SU-DHL-6 (cell line): ENCODE results near the gene FH.

ENCODE experiments used
- H2AFZ ChIP-seq: fragments of 200-600 bp; sonication (generic); 2 replicates; pipeline ENCODE4 v1.6.1; 2014; ENCODE audit warnings: low read depth, mild to moderate bottlenecking, moderate library complexity, mixed read lengths, antibody characterized with exemption, low read length; ENCODE audit not compliant: severe bottlenecking
- H3F3A ChIP-seq: fragments of 200-600 bp; shearing (Covaris generic); 2 replicates; pipeline ENCODE4 v1.6.0; 2016; ENCODE audit warnings: antibody characterized with exemption, mild to moderate bottlenecking; ENCODE audit not compliant: insufficient read depth
- H3K27ac ChIP-seq: fragments of 200-600 bp; sonication (generic); 2 replicates; pipeline ENCODE4 v1.5.1; 2016; ENCODE audit warnings: low read depth, mild to moderate bottlenecking, low read length, moderate library complexity, mixed read lengths
- H3K27me3 ChIP-seq: fragments of 200-600 bp; sonication (generic), shearing (Covaris generic); 2 replicates; pipeline ENCODE4 v1.6.0; 2014; ENCODE audit warnings: mild to moderate bottlenecking, low read length
- H3K36me3 ChIP-seq: fragments of 200-600 bp; sonication (generic); 2 replicates; pipeline ENCODE4 v1.6.1; 2014; ENCODE audit warnings: mild to moderate bottlenecking, low read length, mixed read lengths
- H3K4me2 ChIP-seq: fragments of 300-600, 200-600 bp; shearing (Covaris generic), sonication (generic); 2 replicates; pipeline ENCODE4 v1.6.0; 2014; ENCODE audit warnings: low read length, low read depth, mild to moderate bottlenecking; ENCODE audit not compliant: poor library complexity, severe bottlenecking
- H3K4me3 ChIP-seq: fragments of 200-600 bp; sonication (generic); 2 replicates; pipeline ENCODE4 v1.5.1; 2014; ENCODE audit warnings: antibody characterized with exemption, low read length, mild to moderate bottlenecking, mixed read lengths; ENCODE audit not compliant: insufficient read depth, poor library complexity, severe bottlenecking
- H3K79me2 ChIP-seq: fragments of 200-600 bp; sonication (generic); 2 replicates; pipeline ENCODE4 v1.6.1; 2014; ENCODE audit warnings: mild to moderate bottlenecking, low read length, moderate library complexity; ENCODE audit not compliant: insufficient read depth
- H3K9ac ChIP-seq: fragments of 200-600 bp; sonication (generic); 2 replicates; pipeline ENCODE4 v1.7.0; 2014; ENCODE audit warnings: mild to moderate bottlenecking, low read length
- H3K9me2 ChIP-seq: fragments of 200-600 bp; sonication (generic); replicated peaks from 2 replicates; pipeline ENCODE4 v1.6.1; 2014; ENCODE audit warnings: low read length; ENCODE audit not compliant: insufficient read depth
- H3K9me3 ChIP-seq: fragments of 200-600 bp; sonication (generic); 2 replicates; pipeline ENCODE4 v1.6.1; 2014; ENCODE audit warnings: low read length, mixed read lengths; ENCODE audit not compliant: insufficient read depth
- H4K20me1 ChIP-seq: fragments of 200-600 bp; sonication (generic); 2 replicates; pipeline ENCODE4 v1.6.1; 2014; ENCODE audit warnings: low read depth, mild to moderate bottlenecking, antibody characterized with exemption, low read length, moderate library complexity, mixed read lengths
- CTCF ChIP-seq: fragments of 200-600 bp; sonication (generic); IDR thresholded peaks from one replicate; pipeline ENCODE4 v1.5.1; 2017; ENCODE audit warnings: antibody characterized with exemption, mild to moderate bottlenecking, low read length, moderate library complexity; ENCODE audit not compliant: insufficient read depth, poor library complexity, severe bottlenecking
- EZH2phosphoT487 ChIP-seq: fragments of 200-600 bp; sonication (generic), shearing (Covaris generic); conservative IDR thresholded peaks from 2 replicates; pipeline ENCODE4 v1.6.1; 2018; ENCODE audit warnings: mild to moderate bottlenecking, antibody characterized with exemption, low read length, moderate library complexity, mixed read lengths

The FH gene

DNA sequence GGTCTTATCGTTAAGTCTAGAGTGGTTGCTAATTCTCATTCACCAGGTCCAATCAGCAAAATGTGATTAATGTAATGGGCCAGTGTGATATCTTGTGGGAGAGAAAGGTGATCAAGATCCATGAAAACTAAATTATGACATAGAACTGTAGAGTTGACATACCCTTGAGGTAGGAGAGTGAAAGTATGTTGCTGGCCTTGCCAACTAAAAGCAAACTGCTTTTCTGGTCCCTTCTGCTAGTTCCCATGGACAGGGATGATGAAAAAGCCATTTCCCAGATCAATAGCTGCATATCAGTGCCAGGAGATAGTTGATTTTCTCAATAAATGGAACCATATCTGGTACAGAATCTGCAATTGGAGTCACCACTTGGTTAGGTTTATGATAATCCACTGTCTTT lies 65.8 kb downstream of the FH start:
- no peak overlapping the region for H2AFZ ChIP-seq
- no peak overlapping the region for H3K9ac ChIP-seq
- H3K36me3 ChIP-seq, result no peaks in the 10 kb centered on the region
- TF ChIP-seq CTCF (no peak), EZH2phosphoT487 (no peak)
- no peaks in the 10 kb centered on the region for H3K79me2 ChIP-seq
- no peak overlapping the region for H3K4me2 ChIP-seq
- no peaks in the 10 kb centered on the region for H3K9me3 ChIP-seq
- H3F3A ChIP-seq, result no peaks in the 10 kb centered on the region
- no peak overlapping the region for H3K4me3 ChIP-seq
- no peaks in the 10 kb centered on the region for H4K20me1 ChIP-seq
- no peak overlapping the region for H3K27ac ChIP-seq
- no peaks in the 10 kb centered on the region for H3K27me3 ChIP-seq
- no peaks in the 10 kb centered on the region for H3K9me2 ChIP-seq

- Histone ChIP-seq H3K9me3 (no peaks in the 10 kb centered on the region), H2AFZ (no peak overlapping the region), H3F3A (no peaks in the 10 kb centered on the region), H3K27me3 (no peaks in the 10 kb centered on the region), H3K79me2 (no peaks in the 10 kb centered on the region), H3K9me2 (no peaks in the 10 kb centered on the region), H4K20me1 (no peaks in the 10 kb centered on the region), H3K36me3 (no peaks in the 10 kb centered on the region), H3K4me3 (no peak overlapping the region), H3K4me2 (no peak overlapping the region), H3K9ac (no peak overlapping the region), H3K27ac (no peak overlapping the region)
- no peak for TF ChIP-seq CTCF
Measured at GRCh38 chr1:241451956-241452355, 67.6 kb downstream of the FH start.
